ENCODE results near the gene ANKLE1.

ANKLE1 gene

GRCh38 chr19:17325133-17325532, 43.4 kb downstream of the ANKLE1 start (continued):
- TF ChIP-seq ZNF776 (tag by site-specific recombination; IDR thresholded peaks at IDR 0.05; ENCODE audit: borderline replicate concordance) (no peak), ZNF624 (tag by site-specific recombination; IDR thresholded peaks at IDR 0.05) (no peak), SP7 (tag by site-specific recombination; IDR thresholded peaks at IDR 0.05) (no peak), ZNF223 (tag by site-specific recombination; IDR thresholded peaks at IDR 0.05) (no peak), ZBTB49 (tag by site-specific recombination; IDR thresholded peaks at IDR 0.05; ENCODE audit: low read depth) (no peak), ZNF629 (tag by site-specific recombination; IDR thresholded peaks at IDR 0.05) (no peak), GLIS1 (tag by site-specific recombination; IDR thresholded peaks at IDR 0.05) (no peak), ZNF354C (tag by site-specific recombination; IDR thresholded peaks at IDR 0.05; ENCODE audit: borderline replicate concordance, low read depth) (no peak)

DNA sequence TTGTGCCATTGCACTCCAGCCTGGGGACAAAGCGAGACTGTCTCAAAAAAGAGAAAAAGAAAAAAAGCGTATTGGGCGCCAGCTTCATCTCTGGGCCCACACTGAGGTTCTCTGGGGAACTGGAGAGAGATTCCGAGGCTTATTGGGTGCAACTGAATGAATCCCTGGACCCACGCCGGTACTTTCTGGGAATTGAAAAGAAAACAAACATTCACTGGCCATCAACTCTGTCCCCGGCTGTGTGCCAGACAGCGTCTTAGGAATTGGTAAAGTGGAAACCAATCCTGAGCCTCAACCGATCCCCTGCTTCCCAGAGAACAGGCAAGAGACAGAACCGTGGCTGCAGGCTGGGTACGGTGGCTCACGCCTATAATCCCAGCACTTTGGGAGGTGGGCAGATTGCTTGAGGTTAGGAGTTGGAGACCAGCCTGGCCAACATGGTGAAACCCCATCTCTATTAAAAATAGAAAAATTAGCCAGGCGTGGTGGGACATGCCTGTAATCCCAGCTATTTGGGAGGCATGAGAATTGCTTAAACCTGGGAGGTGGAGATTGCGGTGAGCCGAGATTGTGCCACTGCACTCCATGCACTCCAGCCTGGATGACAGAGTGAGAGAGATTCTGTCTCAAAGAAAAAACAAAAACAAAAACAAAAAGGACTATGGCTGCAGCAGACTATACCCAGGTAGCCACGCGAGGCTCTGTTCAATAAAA, 44.3 kb downstream of the ANKLE1 start:
- no peak overlapping the region for H3K27ac ChIP-seq (ENCODE audit: extremely low read depth, low read depth, low read length)
- ChIA-PET POLR2A (interaction anchor here (2.2 kb wide), 1 partner anchor 16 kb away, joined by 12 read pairs; the partner anchor contains the start of gene DDA1), CTCF (interaction anchor here (0.7 to 0.8 kb wide), 2 partner anchors 21 to 61 kb away, joined by 3 read pairs; no protein-coding TSS in a partner anchor)
- no peaks in the 10 kb centered on the region for H3K4me1 ChIP-seq (ENCODE audit: control insufficient read depth, insufficient read depth, low read length)
- peaks cover 0 to 23% of the 10 kb centered on the region in 2 experiments; a peak in 1 of 3 replicates for H3K36me3 ChIP-seq (ENCODE audit: control insufficient read depth in 2 of 2, insufficient read depth in 1 of 2, low read length in 2 of 2)
- no peaks in the 10 kb centered on the region for H3K9me3 ChIP-seq (ENCODE audit: control insufficient read depth, insufficient read depth, low read depth, low read length)
- no peak overlapping the region for H3K4me3 ChIP-seq (ENCODE audit: low read depth, low read length)
- no peak for TF ChIP-seq ZBTB7A (tag by site-specific recombination; IDR thresholded peaks at IDR 0.05; ENCODE audit: low read depth)
- TF ChIP-seq ZBTB1 (tag by site-specific recombination; IDR thresholded peaks at IDR 0.05): no peak
- no peak for TF ChIP-seq FEZF1 (tag by site-specific recombination; IDR thresholded peaks at IDR 0.05)
- TF ChIP-seq MZF1 (tag by site-specific recombination; IDR thresholded peaks at IDR 0.05; ENCODE audit: borderline replicate concordance): no peak
- no peak for TF ChIP-seq ZNF121 (tag by site-specific recombination; IDR thresholded peaks at IDR 0.05)
- no peak for TF ChIP-seq SP2 (tag by site-specific recombination; IDR thresholded peaks at IDR 0.05)
- TF ChIP-seq ZBTB10 (tag by site-specific recombination; IDR thresholded peaks at IDR 0.05): no peak
- no peak for TF ChIP-seq TRIM28 (IDR thresholded peaks at IDR 0.05; ENCODE audit: borderline replicate concordance, low read length)
- TF ChIP-seq ZNF600 (tag by site-specific recombination; IDR thresholded peaks at IDR 0.05): no peak

GRCh38 chr19:17326595-17326966, 44.9 kb downstream of the ANKLE1 start:
- Histone ChIP-seq H3K4me3 (ENCODE audit: low read depth, low read length) (no peak overlapping the region), H3K27ac (ENCODE audit: extremely low read depth, low read depth, low read length) (no peak overlapping the region), H3K9me3 (ENCODE audit: control insufficient read depth, insufficient read depth, low read depth, low read length) (no peaks in the 10 kb centered on the region), H3K4me1 (ENCODE audit: control insufficient read depth, insufficient read depth, low read length) (no peaks in the 10 kb centered on the region), H3K36me3 (ENCODE audit: control insufficient read depth in 2 of 2, insufficient read depth in 1 of 2, low read length in 2 of 2) (peaks cover 0 to 20% of the 10 kb centered on the region in 2 experiments; a peak in 2 of 3 replicates)
- ChIA-PET POLR2A (no interaction called here), CTCF (interaction anchor here (0.8 kb wide), 1 partner anchor 60 kb away, joined by 3 read pairs; no protein-coding TSS in a partner anchor)
- TF ChIP-seq ELK4 (IDR thresholded peaks at IDR 0.05; ENCODE audit: borderline replicate concordance, low read depth, low read length) (no peak), ZNF155 (tag by site-specific recombination; IDR thresholded peaks at IDR 0.05) (no peak), ZNF292 (tag by site-specific recombination; IDR thresholded peaks at IDR 0.05; ENCODE audit: borderline replicate concordance, low read depth) (no peak), MZF1 (tag by site-specific recombination; IDR thresholded peaks at IDR 0.05; ENCODE audit: borderline replicate concordance) (no peak), ZNF610 (tag by site-specific recombination; IDR thresholded peaks at IDR 0.05; ENCODE audit: borderline replicate concordance) (no peak), ZNF416 (tag by site-specific recombination; IDR thresholded peaks at IDR 0.05) (no peak), SP7 (tag by site-specific recombination; IDR thresholded peaks at IDR 0.05) (no peak), ZNF239 (tag by site-specific recombination; IDR thresholded peaks at IDR 0.05) (no peak)
- TF ChIP-seq, protein P1, sequence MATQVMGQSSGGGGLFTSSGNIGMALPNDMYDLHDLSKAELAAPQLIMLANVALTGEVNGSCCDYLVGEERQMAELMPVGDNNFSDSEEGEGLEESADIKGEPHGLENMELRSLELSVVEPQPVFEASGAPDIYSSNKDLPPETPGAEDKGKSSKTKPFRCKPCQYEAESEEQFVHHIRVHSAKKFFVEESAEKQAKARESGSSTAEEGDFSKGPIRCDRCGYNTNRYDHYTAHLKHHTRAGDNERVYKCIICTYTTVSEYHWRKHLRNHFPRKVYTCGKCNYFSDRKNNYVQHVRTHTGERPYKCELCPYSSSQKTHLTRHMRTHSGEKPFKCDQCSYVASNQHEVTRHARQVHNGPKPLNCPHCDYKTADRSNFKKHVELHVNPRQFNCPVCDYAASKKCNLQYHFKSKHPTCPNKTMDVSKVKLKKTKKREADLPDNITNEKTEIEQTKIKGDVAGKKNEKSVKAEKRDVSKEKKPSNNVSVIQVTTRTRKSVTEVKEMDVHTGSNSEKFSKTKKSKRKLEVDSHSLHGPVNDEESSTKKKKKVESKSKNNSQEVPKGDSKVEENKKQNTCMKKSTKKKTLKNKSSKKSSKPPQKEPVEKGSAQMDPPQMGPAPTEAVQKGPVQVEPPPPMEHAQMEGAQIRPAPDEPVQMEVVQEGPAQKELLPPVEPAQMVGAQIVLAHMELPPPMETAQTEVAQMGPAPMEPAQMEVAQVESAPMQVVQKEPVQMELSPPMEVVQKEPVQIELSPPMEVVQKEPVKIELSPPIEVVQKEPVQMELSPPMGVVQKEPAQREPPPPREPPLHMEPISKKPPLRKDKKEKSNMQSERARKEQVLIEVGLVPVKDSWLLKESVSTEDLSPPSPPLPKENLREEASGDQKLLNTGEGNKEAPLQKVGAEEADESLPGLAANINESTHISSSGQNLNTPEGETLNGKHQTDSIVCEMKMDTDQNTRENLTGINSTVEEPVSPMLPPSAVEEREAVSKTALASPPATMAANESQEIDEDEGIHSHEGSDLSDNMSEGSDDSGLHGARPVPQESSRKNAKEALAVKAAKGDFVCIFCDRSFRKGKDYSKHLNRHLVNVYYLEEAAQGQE (tag by site-specific recombination; IDR thresholded peaks at IDR 0.05): no peak

Measured in HEK293 (cell line).